H1 (cell line): ENCODE results near the gene NT5M.

Experiments used
- POLR2A ChIP-seq, 2 experiments: IDR thresholded peaks; 1 replicate in 1 of 2; 2 replicates in 1 of 2; pipeline ENCODE4 v1.6.1; 2011; ENCODE audit warnings: low read depth in 2 of 2, low read length in 2 of 2, mild to moderate bottlenecking in 2 of 2; ENCODE audit errors: control extremely low read depth in 1 of 2
- RAD21 ChIP-seq, 2 experiments: IDR thresholded peaks in 1 of 2; conservative IDR thresholded peaks in 1 of 2; 2 replicates each; pipeline ENCODE4 v1.6.1; 2011; ENCODE audit warnings: low read depth in 2 of 2, low read length in 2 of 2, improper control_type of control experiment in 1 of 2, inconsistent platforms in 1 of 2, mild to moderate bottlenecking in 1 of 2, moderate library complexity in 1 of 2
- YY1 ChIP-seq: IDR thresholded peaks from 2 replicates; pipeline ENCODE4 v1.6.1; 2011; ENCODE audit warnings: low read depth, mild to moderate bottlenecking, low read length
- ZNF274 ChIP-seq: IDR thresholded peaks from 2 replicates; pipeline ENCODE4 v1.7.0; 2012; ENCODE audit warnings: low read length, borderline replicate concordance; ENCODE audit errors: extremely low read depth
- TF ChIP-seq, protein P1 (sequence below): IDR thresholded peaks from 2 replicates; pipeline ENCODE4 v1.6.1; 2011; ENCODE audit warnings: low read depth, mild to moderate bottlenecking, low read length; ENCODE audit not compliant: insufficient read depth
- TF ChIP-seq, protein P2 (sequence below), 3 experiments: IDR thresholded peaks; 1 replicate in 2 of 3; 2 replicates in 1 of 3; pipeline versions ENCODE4 v1.5.1 to v1.6.1; 2011; ENCODE audit warnings: low read length in 3 of 3, mild to moderate bottlenecking in 3 of 3, inconsistent platforms in 2 of 3, low read depth in 1 of 3, moderate library complexity in 1 of 3; ENCODE audit not compliant: insufficient read depth in 1 of 3; ENCODE audit errors: control extremely low read depth in 1 of 3

DNA sequence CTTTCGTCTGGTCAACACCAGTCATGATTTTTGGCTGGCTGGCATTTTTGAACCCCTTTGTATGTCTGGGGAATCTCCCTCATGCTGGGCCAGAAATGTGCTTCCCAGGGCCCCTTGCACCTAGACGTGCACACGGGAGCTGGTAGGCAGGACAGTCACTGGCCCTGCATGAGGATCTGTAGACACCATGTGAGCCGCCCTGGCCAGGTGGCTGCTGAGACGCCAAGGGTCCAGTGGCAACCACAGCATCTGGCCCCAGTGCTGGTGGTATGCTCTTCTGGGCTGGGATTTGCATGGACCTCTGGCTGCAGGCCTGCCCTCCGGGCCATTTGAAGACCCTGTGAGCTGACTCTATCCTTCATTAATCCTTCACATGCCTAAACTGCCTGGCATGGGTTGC is 67.5 kb downstream of the NT5M start:
- TF ChIP-seq, protein P1, sequence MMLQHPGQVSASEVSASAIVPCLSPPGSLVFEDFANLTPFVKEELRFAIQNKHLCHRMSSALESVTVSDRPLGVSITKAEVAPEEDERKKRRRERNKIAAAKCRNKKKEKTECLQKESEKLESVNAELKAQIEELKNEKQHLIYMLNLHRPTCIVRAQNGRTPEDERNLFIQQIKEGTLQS: no peak
- TF ChIP-seq RAD21 (IDR thresholded peaks at IDR 0.05 in 1 of 2, conservative IDR thresholded peaks at IDR 0.05 in 1 of 2; ENCODE audit: low read depth in 2 of 2, low read length in 2 of 2): no peak
- no peak for TF ChIP-seq ZNF274
- TF ChIP-seq POLR2A (IDR thresholded peaks at IDR 0.05; ENCODE audit: control extremely low read depth in 1 of 2, low read depth in 2 of 2, low read length in 2 of 2): no peak
- TF ChIP-seq, protein P2, sequence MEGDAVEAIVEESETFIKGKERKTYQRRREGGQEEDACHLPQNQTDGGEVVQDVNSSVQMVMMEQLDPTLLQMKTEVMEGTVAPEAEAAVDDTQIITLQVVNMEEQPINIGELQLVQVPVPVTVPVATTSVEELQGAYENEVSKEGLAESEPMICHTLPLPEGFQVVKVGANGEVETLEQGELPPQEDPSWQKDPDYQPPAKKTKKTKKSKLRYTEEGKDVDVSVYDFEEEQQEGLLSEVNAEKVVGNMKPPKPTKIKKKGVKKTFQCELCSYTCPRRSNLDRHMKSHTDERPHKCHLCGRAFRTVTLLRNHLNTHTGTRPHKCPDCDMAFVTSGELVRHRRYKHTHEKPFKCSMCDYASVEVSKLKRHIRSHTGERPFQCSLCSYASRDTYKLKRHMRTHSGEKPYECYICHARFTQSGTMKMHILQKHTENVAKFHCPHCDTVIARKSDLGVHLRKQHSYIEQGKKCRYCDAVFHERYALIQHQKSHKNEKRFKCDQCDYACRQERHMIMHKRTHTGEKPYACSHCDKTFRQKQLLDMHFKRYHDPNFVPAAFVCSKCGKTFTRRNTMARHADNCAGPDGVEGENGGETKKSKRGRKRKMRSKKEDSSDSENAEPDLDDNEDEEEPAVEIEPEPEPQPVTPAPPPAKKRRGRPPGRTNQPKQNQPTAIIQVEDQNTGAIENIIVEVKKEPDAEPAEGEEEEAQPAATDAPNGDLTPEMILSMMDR (IDR thresholded peaks at IDR 0.05; ENCODE audit: control extremely low read depth in 1 of 3, insufficient read depth in 1 of 3, low read depth in 1 of 3, low read length in 3 of 3): no peak
- TF ChIP-seq YY1: no peak
